IMR-90 (cell line): ENCODE results near the gene CALR. TPM values are rescaled to one million over a fixed set of nuclear protein-coding genes. Genes with fewer than 3 reads are reported as not detected.
A peak's percentile ranks its signal among the peaks of the same experiment; 100 is the strongest.

Experiments used
- ATAC-seq: fragments of 200-7000 bp; cut with Tn5 transposase; 2 replicates; pipeline ENCODE4 v1.9.1; 2020; ENCODE audit warnings: low read depth, mild to moderate bottlenecking, moderate library complexity
- BruUV-seq: library from RNA; stranded (reverse); fragments of 400-500 nt; replicated peaks from 2 replicates; lab custom pipeline; 2021; lab: Mats Ljungman, UMichigan
- CTCF ChIA-PET: fragments of 300-600 bp; formaldehyde crosslinking; extraction: SDS; loops from one replicate; lab custom pipeline; 2021; ENCODE audit warnings: antibody characterized with exemption; lab: Yijun Ruan, JAX
- POLR2A ChIA-PET: fragments of 300-600 bp; sonication (Branson Sonifier 250); formaldehyde crosslinking; loops from one replicate; lab custom pipeline; 2022; ENCODE audit warnings: antibody characterized with exemption; ENCODE audit not compliant: unreplicated experiment; lab: Charles Lee
- DNase-seq: peaks from one replicate; pipeline ENCODE4 v3.0.0; 2013
- H2AFZ ChIP-seq: replicated peaks from 2 replicates; pipeline ENCODE3; 2013; ENCODE audit warnings: low read length, mild to moderate bottlenecking; ENCODE audit not compliant: poor library complexity
- H2AK5ac ChIP-seq: 2 replicates; pipeline ENCODE4 v1.6.1; 2013; ENCODE audit warnings: low read depth, low read length, inconsistent platforms
- H2AK9ac ChIP-seq: replicated peaks from 2 replicates; pipeline ENCODE3; 2013; ENCODE audit warnings: mild to moderate bottlenecking, low read depth, low read length, moderate library complexity; ENCODE audit not compliant: poor library complexity
- H2BK120ac ChIP-seq: 2 replicates; pipeline ENCODE4 v1.6.1; 2013; ENCODE audit warnings: low read depth, low read length, inconsistent platforms
- H2BK15ac ChIP-seq: 3 replicates; pipeline ENCODE4 v1.6.1; 2013; ENCODE audit warnings: low read depth, low read length, inconsistent platforms
- H2BK20ac ChIP-seq: 2 replicates; pipeline ENCODE4 v1.6.1; 2013; ENCODE audit warnings: low read depth, mild to moderate bottlenecking, inconsistent platforms, low read length, moderate library complexity
- H2BK5ac ChIP-seq: 2 replicates; pipeline ENCODE4 v1.6.1; 2013; ENCODE audit warnings: mild to moderate bottlenecking, low read depth, low read length, inconsistent platforms; ENCODE audit not compliant: poor library complexity, severe bottlenecking
- H3K14ac ChIP-seq: replicated peaks from 2 replicates; pipeline ENCODE4 v1.6.1; 2013; ENCODE audit warnings: low read depth, low read length, inconsistent platforms
- H3K18ac ChIP-seq: 2 replicates; pipeline ENCODE4 v1.6.1; 2013; ENCODE audit warnings: low read depth, low read length, control low read depth
- H3K23ac ChIP-seq: 2 replicates; pipeline ENCODE4 v1.6.1; 2013; ENCODE audit warnings: low read depth, low read length, inconsistent platforms
- H3K27ac ChIP-seq: 2 replicates; pipeline ENCODE4 v1.5.1; 2013; ENCODE audit warnings: mild to moderate bottlenecking, control low read depth, low read length; ENCODE audit not compliant: insufficient read depth
- H3K27me3 ChIP-seq: 2 replicates; pipeline ENCODE4 v1.6.1; 2013; ENCODE audit warnings: low read length; ENCODE audit not compliant: control insufficient read depth, insufficient read depth
- H3K36me3 ChIP-seq: 2 replicates; pipeline ENCODE4 v1.6.1; 2013; ENCODE audit warnings: low read length, mixed read lengths; ENCODE audit not compliant: control insufficient read depth, insufficient read depth
- H3K4ac ChIP-seq: 2 replicates; pipeline ENCODE4 v1.6.1; 2013; ENCODE audit warnings: low read depth, low read length, inconsistent platforms
- H3K4me1 ChIP-seq: 2 replicates; pipeline ENCODE4 v1.6.1; 2013; ENCODE audit warnings: low read length, mixed read lengths; ENCODE audit not compliant: control insufficient read depth, insufficient read depth
- H3K4me2 ChIP-seq: 2 replicates; pipeline ENCODE4 v1.6.1; 2013; ENCODE audit warnings: low read depth, mild to moderate bottlenecking, control low read depth, low read length, moderate library complexity
- H3K4me3 ChIP-seq: 2 replicates; pipeline ENCODE4 v1.5.1; 2013; ENCODE audit warnings: low read depth, mild to moderate bottlenecking, control low read depth, low read length, moderate library complexity; ENCODE audit not compliant: insufficient read depth
- H3K56ac ChIP-seq: 2 replicates; pipeline ENCODE4 v1.6.1; 2013; ENCODE audit warnings: low read length, inconsistent platforms; ENCODE audit not compliant: insufficient read depth; ENCODE audit errors: extremely low read depth
- H3K79me1 ChIP-seq, 2 experiments: 2 replicates each; pipeline ENCODE4 v1.6.1; 2013; ENCODE audit warnings: low read length in 2 of 2, inconsistent platforms in 1 of 2, low read depth in 1 of 2
- H3K9ac ChIP-seq: 2 replicates; pipeline ENCODE4 v1.6.1; 2013; ENCODE audit warnings: low read depth, low read length, control low read depth
- H3K9me1 ChIP-seq: 2 replicates; pipeline ENCODE4 v1.6.1; 2013; ENCODE audit warnings: low read length, inconsistent platforms; ENCODE audit not compliant: insufficient read depth
- H3K9me3 ChIP-seq: 2 replicates; pipeline ENCODE4 v1.6.1; 2013; ENCODE audit warnings: low read length; ENCODE audit not compliant: control insufficient read depth, insufficient read depth
- H4K20me1 ChIP-seq: 2 replicates; pipeline ENCODE4 v1.6.1; 2013; ENCODE audit warnings: low read length, inconsistent platforms; ENCODE audit not compliant: insufficient read depth
- H4K5ac ChIP-seq: 2 replicates; pipeline ENCODE4 v1.6.1; 2013; ENCODE audit warnings: mild to moderate bottlenecking, low read depth, low read length, control low read depth
- H4K8ac ChIP-seq, 2 experiments: 2 replicates each; pipeline ENCODE4 v1.6.1; 2013; ENCODE audit warnings: low read depth in 2 of 2, low read length in 2 of 2, control low read depth in 1 of 2, inconsistent platforms in 1 of 2
- H4K91ac ChIP-seq: 2 replicates; pipeline ENCODE4 v1.6.1; 2013; ENCODE audit warnings: low read depth, low read length, inconsistent platforms; ENCODE audit not compliant: insufficient read depth
- FOS ChIP-seq: fragments of 150-350 bp; IDR thresholded peaks from 2 replicates; pipeline ENCODE4 v1.6.1; 2016; ENCODE audit warnings: low read depth, low read length
- MAZ ChIP-seq: IDR thresholded peaks from 2 replicates; pipeline ENCODE4 v1.6.1; 2012; ENCODE audit warnings: low read depth, mild to moderate bottlenecking, low read length, improper control_type of control experiment, moderate library complexity, borderline replicate concordance
- WGBS, 2 experiments: methylation state at CpG; one replicate each; pipeline versions ENCODE4 v1.1.5 to v1.1.7; 2013; ENCODE audit warnings: missing lambda C conversion rate in 2 of 2; ENCODE audit not compliant: insufficient read length in 1 of 2; ENCODE audit errors: extremely low coverage in 2 of 2; 5-methylcytosine and 5-hydroxymethylcytosine counted together
- dilution Hi-C: fragments of 300-500 bp; cut with HindIII; formaldehyde crosslinking; loops from one replicate; pipeline ENCODE4 v1.14.3; 2018; ENCODE audit warnings: low sequenced_read_pairs; ENCODE audit not compliant: unreplicated experiment
- in situ Hi-C: fragments of 300-500 bp; cut with MboI; formaldehyde crosslinking; loops from 3 replicates; pipeline ENCODE4 v1.14.3; 2019; ENCODE audit warnings: low sequenced_read_pairs, inconsistent platforms, mixed read lengths
- intact Hi-C: fragments of 100-400 bp; cut with micrococcal nuclease; formaldehyde crosslinking; loops from 2 replicates; pipeline ENCODE4 v1.10.0; 2022
- polyA plus RNA-seq, 3 experiments: library from polyadenylated mRNA; depleted of rRNA; stranded (reverse); fragments of >200 nt; gene quantifications; 2 replicates each; pipeline ENCODE4 v1.2.3, GENCODE V29; 2012; ENCODE audit warnings: low replicate concordance in 1 of 3
- total RNA-seq: library from RNA; depleted of rRNA; stranded (reverse); fragments of >200 nt; gene quantifications from 2 replicates; pipeline ENCODE4 v1.2.3, GENCODE V29; 2012

The CALR gene
- total and polyA plus RNA-seq, 2 of the 4 experiments (the other 2 are of a cell fraction), result 1,932 to 3,358 TPM

GRCh38 chr19:12943437-12944044, 5.1 kb downstream of the CALR start:
- H4K8ac ChIP-seq, result no peak overlapping the region
- ATAC-seq, result no peak
- POLR2A ChIA-PET, result interaction anchor here (0.7 kb wide), 1 partner anchor 62 kb away, joined by 6 read pairs; the partner anchor contains the start of gene DNASE2
- H2BK5ac ChIP-seq, result no peak overlapping the region
- peaks cover 75% of the 10 kb centered on the region for H4K20me1 ChIP-seq
- no peak overlapping the region for H2AFZ ChIP-seq
- CTCF ChIA-PET, result no interaction called here
- H3K9me1 ChIP-seq, result peaks cover 22% of the 10 kb centered on the region
- no peak overlapping the region for H3K4me2 ChIP-seq
- H3K23ac ChIP-seq, result no peak overlapping the region
- no peak overlapping the region for H3K9ac ChIP-seq
- 0 out of 2 replicates have a peak overlapping the region, but pooled peaks have one; percentile 35 for H3K14ac ChIP-seq
- H3K27me3 ChIP-seq, result no peaks in the 10 kb centered on the region
- H4K5ac ChIP-seq, result no peak overlapping the region
- no peak overlapping the region for H3K4me3 ChIP-seq
- no peak overlapping the region for H3K4ac ChIP-seq
- H2BK120ac ChIP-seq, result no peak overlapping the region
- H2BK15ac ChIP-seq, result no peak overlapping the region
- peak overlapping the region; percentile 23; the same call in 1 of the 2 replicates for H2AK5ac ChIP-seq
- in situ Hi-C loops, result no loop called here
- H4K91ac ChIP-seq, result no peak overlapping the region
- no peak for DNase-seq
- peak overlapping the region; percentile 17 for H2AK9ac ChIP-seq
- H3K36me3 ChIP-seq, result peaks cover 57% of the 10 kb centered on the region
- H3K79me1 ChIP-seq, result peaks cover 22 to 72% of the 10 kb centered on the region in 2 experiments
- no peak overlapping the region for H3K18ac ChIP-seq
- H2BK20ac ChIP-seq, result no peak overlapping the region
- H3K27ac ChIP-seq, result no peak overlapping the region; the same call in 1 of the 2 replicates
- 97% methylated on average over 7 of the region's 18 CpGs; no CpG with 5 or more reads in 1 of the 2 experiments for WGBS, 2 experiments
- H3K56ac ChIP-seq, result no peak overlapping the region
- H3K9me3 ChIP-seq, result no peaks in the 10 kb centered on the region
- peaks cover 14% of the 10 kb centered on the region for H3K4me1 ChIP-seq
- no peak for TF ChIP-seq MAZ
- no peak for TF ChIP-seq FOS
- intact Hi-C loops, result no loop called here
- no TSS peak for BruUV-seq
- dilution Hi-C loops, result no loop called here
